ENCODE data around the gene STX8. TPM values are rescaled to one million over a fixed set of nuclear protein-coding genes. Genes with fewer than 3 reads are reported as not detected.

The STX8 gene
- total and polyA plus RNA-seq, 9 of the 15 experiments (the other 6 are each of a cell fraction or from before 2014, with no cell fraction given): 14.6 to 42.5 (median 22.1) TPM

GRCh38 chr17:9544221-9544620 is 31.4 kb downstream of the STX8 start:
- in situ Hi-C loops (cut with MboI) (loop anchor here (25.0 kb wide), 2 partner anchors 557 to 1157 kb away; partner anchors contain the start of genes KRABD2, RNF222 and RPL26), intact Hi-C loops (cut with micrococcal nuclease) (no loop called here)
- no peak overlapping the region for H3K4me3 ChIP-seq
- H3K9me1 ChIP-seq (ENCODE audit: control insufficient read depth, insufficient read depth, low read length): no peaks in the 10 kb centered on the region
- no peak overlapping the region for H2AFZ ChIP-seq (ENCODE audit: low read depth, low read length)
- CTCF ChIA-PET (ENCODE audit: low intra/inter-chr PET ratio): no interaction called here
- no peaks in the 10 kb centered on the region for H4K20me1 ChIP-seq (replicated peaks; ENCODE audit: control insufficient read depth, insufficient read depth, low read length)
- ATAC-seq: no peak
- H3K9me3 ChIP-seq (replicated peaks; ENCODE audit: control insufficient read depth, insufficient read depth, low read depth, low read length): no peaks in the 10 kb centered on the region
- no peak for DNase-seq (ENCODE audit: extremely low read depth in 1 of 4, low spot score in 3 of 4)
- no peaks in the 10 kb centered on the region for H3K27me3 ChIP-seq (ENCODE audit: control insufficient read depth in 2 of 2, insufficient read depth in 2 of 2, low read length in 2 of 2)
- POLR2A ChIA-PET: no interaction called here
- H3K79me2 ChIP-seq (ENCODE audit: control insufficient read depth, insufficient read depth, low read length): no peaks in the 10 kb centered on the region
- H3K36me3 ChIP-seq (ENCODE audit: control insufficient read depth, insufficient read depth, low read length): no peaks in the 10 kb centered on the region
- H3K27ac ChIP-seq (ENCODE audit: extremely low read depth, low read depth, low read length): no peak overlapping the region
- no peak for TF ChIP-seq ZNF644 (tag; IDR thresholded peaks at IDR 0.05; ENCODE audit: low read depth)
- no peak for TF ChIP-seq ETV6 (IDR thresholded peaks at IDR 0.05; ENCODE audit: borderline replicate concordance in 1 of 2, low read depth in 2 of 2, low read length in 1 of 2)
- TF ChIP-seq ETV6 (CRISPR knock-in tag; IDR thresholded peaks at IDR 0.05; ENCODE audit: borderline replicate concordance): no peak
- TF ChIP-seq SOX6 (IDR thresholded peaks at IDR 0.05): no peak
- no peak for TF ChIP-seq BRD9 (IDR thresholded peaks at IDR 0.05; ENCODE audit: low read depth, partially characterized antibody)
- no peak for TF ChIP-seq TCFL5 (CRISPR knock-in tag; conservative IDR thresholded peaks at IDR 0.05)
- no peak for TF ChIP-seq ZBTB17 (CRISPR knock-in tag; IDR thresholded peaks at IDR 0.05)
- TF ChIP-seq KAT7 (CRISPR knock-in tag; IDR thresholded peaks at IDR 0.05; ENCODE audit: borderline replicate concordance): no peak
- TF ChIP-seq CCAR2 (IDR thresholded peaks at IDR 0.05; ENCODE audit: low read depth, low read length): no peak
- no peak for TF ChIP-seq ZNF124 (CRISPR knock-in tag; IDR thresholded peaks at IDR 0.05)
- BruUV-seq (replicated peaks): no TSS peak
- 9% methylated on average over 7 of the region's 7 CpGs for WGBS (ENCODE audit: insufficient coverage, low coverage, missing lambda C conversion rate)
- H3K4me1 ChIP-seq (replicated peaks in 1 of 2; ENCODE audit: control insufficient read depth in 2 of 2, insufficient read depth in 2 of 2, low read length in 2 of 2): no peaks in the 10 kb centered on the region
- H3K4me2 ChIP-seq (ENCODE audit: insufficient read depth, low read length): no peak overlapping the region
- H3K9ac ChIP-seq (ENCODE audit: insufficient read depth in 1 of 2, low read depth in 2 of 2, low read length in 2 of 2): no peak overlapping the region
- no peak for FAIRE-seq
